GM23338 (cell line): Measurements from ENCODE around the gene VWCE. TPM values are rescaled to one million over a fixed set of nuclear protein-coding genes. Genes with fewer than 3 reads are reported as not detected.

Experiments used
- ATAC-seq: fragments of 200-7000 bp; cut with Tn5 transposase; 3 replicates; pipeline ENCODE4 v1.9.1; 2020
- DNase-seq: peaks from one replicate; pipeline ENCODE4 v3.0.0-alpha.2; 2015; ENCODE audit warnings: low spot score
- H2AFZ ChIP-seq: fragments of 200-600 bp; sonication (generic); 2 replicates; pipeline ENCODE4 v1.8.0; 2016; ENCODE audit warnings: antibody characterized with exemption, mild to moderate bottlenecking, moderate library complexity
- H3F3A ChIP-seq: fragments of 200-600 bp; sonication (generic); replicated peaks from 2 replicates; pipeline ENCODE4 v1.8.0; 2017; ENCODE audit warnings: antibody characterized with exemption, mixed run types, low read depth
- H3K27ac ChIP-seq: fragments of 200-600 bp; sonication (generic); 2 replicates; pipeline ENCODE4 v1.6.1; 2016; ENCODE audit warnings: low read depth
- H3K27me3 ChIP-seq: fragments of 200-600 bp; sonication (generic); 2 replicates; pipeline ENCODE4 v1.8.0; 2016; ENCODE audit warnings: mild to moderate bottlenecking, mixed run types, moderate library complexity; ENCODE audit not compliant: insufficient read depth
- H3K36me3 ChIP-seq: fragments of 200-600 bp; sonication (generic); 2 replicates; pipeline ENCODE4 v1.8.0; 2016; ENCODE audit warnings: mild to moderate bottlenecking; ENCODE audit not compliant: insufficient read depth
- H3K4me1 ChIP-seq: fragments of 200-600 bp; sonication (generic); 2 replicates; pipeline ENCODE4 v1.8.0; 2016; ENCODE audit warnings: mild to moderate bottlenecking, moderate library complexity; ENCODE audit not compliant: insufficient read depth
- H3K4me2 ChIP-seq: fragments of 200-600 bp; sonication (generic); 2 replicates; pipeline ENCODE4 v1.7.1; 2017; ENCODE audit warnings: mixed run types
- H3K4me3 ChIP-seq: fragments of 200-600 bp; sonication (generic); 2 replicates; pipeline ENCODE4 v1.6.1; 2016; ENCODE audit warnings: mixed run types
- H3K79me2 ChIP-seq: fragments of 200-600 bp; sonication (generic); replicated peaks from 2 replicates; pipeline ENCODE4 v1.8.0; 2017; ENCODE audit warnings: mild to moderate bottlenecking; ENCODE audit not compliant: insufficient read depth
- H3K9me2 ChIP-seq: fragments of 200-600 bp; sonication (generic); 2 replicates; pipeline ENCODE4 v1.8.0; 2017; ENCODE audit not compliant: insufficient read depth
- H4K20me1 ChIP-seq: fragments of 200-600 bp; sonication (generic); replicated peaks from 2 replicates; pipeline ENCODE4 v1.8.0; 2017; ENCODE audit warnings: mild to moderate bottlenecking; ENCODE audit not compliant: insufficient read depth
- H3K27ac Mint-ChIP-seq: 2 replicates; pipeline ENCODE4 v1.8.0; 2020; ENCODE audit warnings: inconsistent platforms, mild to moderate bottlenecking, moderate library complexity, mixed read lengths
- H3K27me3 Mint-ChIP-seq: 3 replicates; pipeline ENCODE4 v1.8.0; 2022; ENCODE audit warnings: low read depth, mild to moderate bottlenecking, moderate library complexity, mixed read lengths, inconsistent platforms; ENCODE audit not compliant: insufficient read depth, poor library complexity
- H3K36me3 Mint-ChIP-seq: 3 replicates; pipeline ENCODE4 v1.8.0; 2021; ENCODE audit warnings: low read depth, mild to moderate bottlenecking, inconsistent platforms, moderate library complexity, mixed read lengths
- H3K4me1 Mint-ChIP-seq: 3 replicates; pipeline ENCODE4 v1.8.0; 2020; ENCODE audit warnings: mild to moderate bottlenecking, inconsistent platforms, mixed read lengths
- H3K4me3 Mint-ChIP-seq: 3 replicates; pipeline ENCODE4 v1.8.0; 2021; ENCODE audit warnings: moderate library complexity, mild to moderate bottlenecking, inconsistent platforms, mixed read lengths
- H3K9me3 Mint-ChIP-seq: 3 replicates; pipeline ENCODE4 v1.8.0; 2020; ENCODE audit warnings: moderate library complexity, mild to moderate bottlenecking, inconsistent platforms, mixed read lengths
- CREB1 ChIP-seq: fragments of 250-450 bp; sonication (Bioruptor Pico); IDR thresholded peaks from 2 replicates; pipeline ENCODE4 v1.5.0; 2020; ENCODE audit warnings: low read depth, mild to moderate bottlenecking, moderate library complexity
- EZH2 ChIP-seq: fragments of 200-600 bp; sonication (generic); IDR thresholded peaks from one replicate; pipeline ENCODE4 v1.8.0; 2017; ENCODE audit warnings: antibody characterized with exemption, mild to moderate bottlenecking, low read depth; ENCODE audit not compliant: unreplicated experiment
- STAT1 ChIP-seq: IDR thresholded peaks from one replicate; pipeline ENCODE4 v1.6.1; 2016; ENCODE audit warnings: antibody characterized with exemption; ENCODE audit not compliant: unreplicated experiment
- polyA plus RNA-seq: library from polyadenylated mRNA; unstranded; fragments of >200 nt; fragmentation: Nextera tagmentation; extraction: Ambion mirVana; gene quantifications from 2 replicates; pipeline ENCODE4 v1.2.1, GENCODE V29; 2016
- total RNA-seq: library from RNA; depleted of rRNA; stranded (reverse); fragments of >200 nt; shearing (Covaris generic); gene quantifications from 2 replicates; pipeline ENCODE4 v1.2.3, GENCODE V29; 2014
- TF ChIP-seq, protein P1 (sequence below), 2 experiments: fragments of 200-600 bp in 1 of 2; sonication (generic) in 1 of 2; conservative IDR thresholded peaks; 2 replicates each; pipeline versions ENCODE4 v1.5.1 to v1.6.1; 2016 to 2017; ENCODE audit warnings: antibody characterized with exemption in 2 of 2, low read depth in 2 of 2, mild to moderate bottlenecking in 2 of 2, moderate library complexity in 1 of 2
- TF ChIP-seq, protein P2 (sequence below): IDR thresholded peaks from one replicate; pipeline ENCODE4 v1.6.1; 2018; ENCODE audit warnings: antibody characterized with exemption; ENCODE audit not compliant: unreplicated experiment

The VWCE gene
- total and polyA plus RNA-seq, 2 experiments from 2014 or later: 9.9 to 16.9 TPM

DNA sequence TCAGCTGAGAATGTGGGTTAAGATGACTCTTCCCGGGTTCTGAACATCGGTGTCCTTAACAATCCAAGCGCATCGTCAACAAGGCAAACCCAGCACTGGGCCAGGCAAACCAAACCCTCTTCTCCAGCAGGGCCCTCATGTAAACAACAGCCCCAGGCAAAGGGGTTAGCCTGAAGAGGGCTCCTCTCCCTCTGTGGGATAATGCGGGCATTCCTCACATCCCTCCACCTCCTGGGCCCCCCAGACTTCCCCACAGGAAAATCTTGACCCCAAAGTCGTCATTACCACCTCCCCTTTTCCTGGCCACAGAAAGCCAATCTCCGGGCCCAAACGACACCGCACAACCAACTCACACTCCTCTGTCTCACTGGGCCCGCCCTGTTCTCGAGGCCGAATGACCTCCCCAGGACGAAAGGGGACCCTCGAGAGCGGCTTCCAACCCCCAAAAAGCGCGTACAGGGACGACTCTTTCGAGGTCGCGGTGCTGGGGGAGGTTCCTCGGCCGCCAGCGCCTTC lies 37.2 kb upstream of the VWCE start (continued):
- TF ChIP-seq, protein P1, sequence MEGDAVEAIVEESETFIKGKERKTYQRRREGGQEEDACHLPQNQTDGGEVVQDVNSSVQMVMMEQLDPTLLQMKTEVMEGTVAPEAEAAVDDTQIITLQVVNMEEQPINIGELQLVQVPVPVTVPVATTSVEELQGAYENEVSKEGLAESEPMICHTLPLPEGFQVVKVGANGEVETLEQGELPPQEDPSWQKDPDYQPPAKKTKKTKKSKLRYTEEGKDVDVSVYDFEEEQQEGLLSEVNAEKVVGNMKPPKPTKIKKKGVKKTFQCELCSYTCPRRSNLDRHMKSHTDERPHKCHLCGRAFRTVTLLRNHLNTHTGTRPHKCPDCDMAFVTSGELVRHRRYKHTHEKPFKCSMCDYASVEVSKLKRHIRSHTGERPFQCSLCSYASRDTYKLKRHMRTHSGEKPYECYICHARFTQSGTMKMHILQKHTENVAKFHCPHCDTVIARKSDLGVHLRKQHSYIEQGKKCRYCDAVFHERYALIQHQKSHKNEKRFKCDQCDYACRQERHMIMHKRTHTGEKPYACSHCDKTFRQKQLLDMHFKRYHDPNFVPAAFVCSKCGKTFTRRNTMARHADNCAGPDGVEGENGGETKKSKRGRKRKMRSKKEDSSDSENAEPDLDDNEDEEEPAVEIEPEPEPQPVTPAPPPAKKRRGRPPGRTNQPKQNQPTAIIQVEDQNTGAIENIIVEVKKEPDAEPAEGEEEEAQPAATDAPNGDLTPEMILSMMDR (conservative IDR thresholded peaks at IDR 0.05; ENCODE audit: low read depth in 2 of 2): no peak
- TF ChIP-seq EZH2 (no peak), STAT1 (no peak)
- TF ChIP-seq, protein P2, sequence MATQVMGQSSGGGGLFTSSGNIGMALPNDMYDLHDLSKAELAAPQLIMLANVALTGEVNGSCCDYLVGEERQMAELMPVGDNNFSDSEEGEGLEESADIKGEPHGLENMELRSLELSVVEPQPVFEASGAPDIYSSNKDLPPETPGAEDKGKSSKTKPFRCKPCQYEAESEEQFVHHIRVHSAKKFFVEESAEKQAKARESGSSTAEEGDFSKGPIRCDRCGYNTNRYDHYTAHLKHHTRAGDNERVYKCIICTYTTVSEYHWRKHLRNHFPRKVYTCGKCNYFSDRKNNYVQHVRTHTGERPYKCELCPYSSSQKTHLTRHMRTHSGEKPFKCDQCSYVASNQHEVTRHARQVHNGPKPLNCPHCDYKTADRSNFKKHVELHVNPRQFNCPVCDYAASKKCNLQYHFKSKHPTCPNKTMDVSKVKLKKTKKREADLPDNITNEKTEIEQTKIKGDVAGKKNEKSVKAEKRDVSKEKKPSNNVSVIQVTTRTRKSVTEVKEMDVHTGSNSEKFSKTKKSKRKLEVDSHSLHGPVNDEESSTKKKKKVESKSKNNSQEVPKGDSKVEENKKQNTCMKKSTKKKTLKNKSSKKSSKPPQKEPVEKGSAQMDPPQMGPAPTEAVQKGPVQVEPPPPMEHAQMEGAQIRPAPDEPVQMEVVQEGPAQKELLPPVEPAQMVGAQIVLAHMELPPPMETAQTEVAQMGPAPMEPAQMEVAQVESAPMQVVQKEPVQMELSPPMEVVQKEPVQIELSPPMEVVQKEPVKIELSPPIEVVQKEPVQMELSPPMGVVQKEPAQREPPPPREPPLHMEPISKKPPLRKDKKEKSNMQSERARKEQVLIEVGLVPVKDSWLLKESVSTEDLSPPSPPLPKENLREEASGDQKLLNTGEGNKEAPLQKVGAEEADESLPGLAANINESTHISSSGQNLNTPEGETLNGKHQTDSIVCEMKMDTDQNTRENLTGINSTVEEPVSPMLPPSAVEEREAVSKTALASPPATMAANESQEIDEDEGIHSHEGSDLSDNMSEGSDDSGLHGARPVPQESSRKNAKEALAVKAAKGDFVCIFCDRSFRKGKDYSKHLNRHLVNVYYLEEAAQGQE: no peak

DNA sequence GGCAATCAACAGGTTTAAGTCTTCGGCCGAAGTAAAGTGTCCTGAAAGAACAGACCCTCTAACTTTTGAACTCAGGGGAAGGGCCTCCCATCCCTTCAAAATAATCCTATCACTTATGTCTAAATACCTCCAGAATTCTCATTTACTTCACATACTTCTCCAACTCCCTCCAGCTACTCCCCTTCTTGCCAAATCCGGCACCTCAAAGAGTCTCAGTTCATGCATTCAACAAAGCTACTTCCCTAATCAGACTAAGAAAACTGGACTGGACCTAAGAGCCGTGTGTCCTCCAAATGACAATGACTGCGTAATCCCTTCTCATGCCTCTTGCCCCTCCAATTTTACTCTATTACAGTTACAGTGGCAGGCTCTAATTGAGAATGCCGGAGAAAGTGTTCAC lies 36.5 kb upstream of the VWCE start:
- Histone ChIP-seq H3K27me3 (no peaks in the 10 kb centered on the region), H3F3A (peaks cover 42% of the 10 kb centered on the region), H3K4me1 (peaks cover 24% of the 10 kb centered on the region), H2AFZ (no peak overlapping the region), H3K27ac (peak overlapping the region; percentile 95; the same call in 1 of the 2 replicates), H3K4me2 (peak overlapping the region; percentile 98), H4K20me1 (peaks cover 33% of the 10 kb centered on the region), H3K9me2 (no peaks in the 10 kb centered on the region), H3K79me2 (peaks cover 62% of the 10 kb centered on the region), H3K4me3 (peak overlapping the region; percentile 99), H3K36me3 (peaks cover 31% of the 10 kb centered on the region)
- Mint-ChIP-seq H3K27ac (peak overlapping the region; percentile 97; the same call in 1 of the 2 replicates), H3K36me3 (peaks cover 41% of the 10 kb centered on the region), H3K4me1 (peaks cover 38% of the 10 kb centered on the region), H3K9me3 (no peaks in the 10 kb centered on the region), H3K4me3 (peak overlapping the region; percentile 98), H3K27me3 (peaks cover 17% of the 10 kb centered on the region)
- DNase-seq (no peak), ATAC-seq (no peak)
- TF ChIP-seq STAT1 (no peak), CREB1 (CRISPR knock-in tag) (no peak)
- TF ChIP-seq, protein P2: no peak
- TF ChIP-seq, protein P1 (conservative IDR thresholded peaks at IDR 0.05; ENCODE audit: low read depth in 2 of 2): no peak
